Fibroblast of skin of abdomen (primary cell): ENCODE data around the gene ENDOU.

ENCODE experiments used
- DNase-seq: peaks from one replicate; pipeline ENCODE4 v3.0.0-alpha.2; 2013

The ENDOU gene

DNA sequence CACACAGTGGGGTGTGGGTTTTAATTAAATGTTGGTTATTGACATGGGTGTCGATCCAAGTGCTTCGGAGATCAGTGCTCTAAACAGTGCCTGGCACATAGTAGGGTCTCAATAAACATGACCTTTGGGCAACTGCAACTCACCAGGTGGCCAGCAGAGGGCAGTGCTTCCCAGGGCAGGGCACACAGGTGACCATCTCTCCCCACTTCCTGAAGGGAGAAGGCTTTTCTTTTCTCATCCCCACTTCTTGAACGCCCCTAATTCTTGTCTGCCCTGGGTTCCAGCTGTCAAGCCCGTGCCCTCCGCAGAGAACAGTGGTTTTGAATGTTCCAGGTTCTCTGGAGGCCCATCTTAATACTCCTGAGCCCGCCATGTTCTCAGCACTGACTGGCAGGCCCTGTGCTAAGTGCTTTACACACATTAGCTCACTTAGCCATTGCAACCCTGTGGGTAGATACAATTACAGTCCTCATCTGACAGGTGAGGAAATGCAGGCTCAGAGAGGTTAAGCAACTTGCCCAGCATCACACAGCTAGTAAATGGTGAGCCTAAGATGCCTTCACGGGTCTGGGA is 17.0 kb upstream of the ENDOU start:
- DNase-seq, result no peak

GRCh38 chr12:47741340-47741703 is 16.0 kb upstream of the ENDOU start:
- DNase-seq, result no peak

GRCh38 chr12:47740606-47741339 is 15.5 kb upstream of the ENDOU start:
- DNase-seq, result no peak

DNA sequence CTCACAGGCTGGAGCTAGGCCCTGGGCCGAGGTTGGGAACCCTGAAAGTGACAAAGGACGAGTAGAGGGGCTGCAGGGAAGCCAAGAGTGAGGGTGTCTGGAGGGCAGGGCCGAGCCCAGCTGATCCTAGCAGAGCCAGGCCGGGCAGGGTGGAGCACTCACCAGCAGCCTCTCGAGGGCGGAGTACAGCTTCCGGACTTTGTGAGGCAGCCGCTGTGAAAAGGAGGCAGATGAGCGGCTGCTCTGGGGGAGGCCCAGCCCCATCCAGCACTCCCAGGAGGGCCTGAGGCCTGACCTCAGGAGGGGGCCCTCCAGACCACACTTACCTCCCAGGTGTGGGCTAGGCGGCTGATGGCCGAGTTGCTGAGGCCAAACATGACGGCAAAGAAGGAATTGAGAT is 14.7 kb upstream of the ENDOU start:
- no peak for DNase-seq

DNA sequence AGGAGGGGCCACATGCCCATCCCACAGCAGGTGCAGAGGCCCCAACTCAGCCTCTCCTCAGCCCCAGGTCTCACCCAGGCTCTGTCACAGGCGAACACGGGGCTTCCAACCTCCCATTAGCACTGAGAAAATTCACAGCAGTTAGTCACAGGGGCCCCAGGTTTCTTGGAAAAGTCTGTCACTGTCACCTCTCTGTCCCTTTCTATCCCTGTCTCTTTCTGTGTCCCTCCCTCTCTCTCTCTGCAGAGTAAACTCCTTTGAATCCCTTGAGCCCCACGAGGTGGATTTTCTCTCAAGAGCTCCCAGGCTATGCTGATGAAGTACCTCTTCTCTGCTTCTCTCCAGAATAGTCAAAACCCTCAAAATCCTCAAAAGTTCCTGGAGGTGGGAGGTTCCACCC is 14.0 kb upstream of the ENDOU start:
- no peak for DNase-seq

- DNase-seq, result no peak
Measured at GRCh38 chr12:47737936-47738594, 12.8 kb upstream of the ENDOU start.

- DNase-seq, result peak; percentile 26
Measured at GRCh38 chr12:47736877-47737676, 11.8 kb upstream of the ENDOU start.

DNA sequence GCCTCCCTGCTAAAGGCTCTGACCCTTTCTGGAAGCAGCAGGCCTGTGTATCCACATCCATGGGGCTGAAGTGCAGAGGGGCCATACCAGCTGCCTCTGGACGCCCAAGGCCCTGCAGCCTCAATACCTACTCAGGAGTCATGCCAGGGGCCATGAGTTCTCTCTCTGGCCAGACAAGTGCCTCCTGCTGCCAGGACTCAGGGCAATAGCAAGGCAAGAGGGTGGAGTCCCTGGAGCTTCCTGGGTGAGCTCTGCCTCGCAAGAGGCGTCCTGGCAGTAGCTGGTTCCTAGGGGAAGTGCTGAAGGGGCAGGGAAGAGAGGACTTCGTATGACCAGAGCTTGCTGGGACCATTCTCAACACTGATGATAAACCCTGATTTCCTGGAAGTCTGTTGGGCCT is 10.9 kb upstream of the ENDOU start:
- no peak for DNase-seq

DNA sequence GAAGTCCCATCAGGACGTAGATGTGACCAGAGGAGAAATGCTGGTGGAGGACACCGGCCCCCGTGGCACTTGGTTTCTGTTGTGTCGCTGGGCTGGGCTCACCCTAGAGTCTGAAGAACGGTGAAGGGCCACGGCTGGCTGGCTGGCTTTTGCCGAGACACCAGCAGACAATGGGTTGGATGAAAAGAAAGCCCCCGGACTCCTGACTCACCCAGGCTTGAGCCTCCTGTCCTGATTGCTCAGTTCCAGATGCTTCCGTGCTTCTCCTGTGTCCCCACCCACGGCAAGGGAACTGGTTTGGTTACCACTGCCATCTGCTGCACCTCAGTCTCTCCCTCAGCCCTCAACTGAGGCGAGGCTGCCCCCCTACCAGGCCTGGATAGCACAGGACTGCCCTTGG is 10.4 kb upstream of the ENDOU start:
- DNase-seq, result no peak

- DNase-seq, result no peak
Measured at GRCh38 chr12:47734725-47735480, 9.6 kb upstream of the ENDOU start.

GRCh38 chr12:47733142-47733541 is 7.9 kb upstream of the ENDOU start:
- DNase-seq, result no peak

- DNase-seq, result no peak
Measured at GRCh38 chr12:47732504-47732903, 7.2 kb upstream of the ENDOU start.

DNA sequence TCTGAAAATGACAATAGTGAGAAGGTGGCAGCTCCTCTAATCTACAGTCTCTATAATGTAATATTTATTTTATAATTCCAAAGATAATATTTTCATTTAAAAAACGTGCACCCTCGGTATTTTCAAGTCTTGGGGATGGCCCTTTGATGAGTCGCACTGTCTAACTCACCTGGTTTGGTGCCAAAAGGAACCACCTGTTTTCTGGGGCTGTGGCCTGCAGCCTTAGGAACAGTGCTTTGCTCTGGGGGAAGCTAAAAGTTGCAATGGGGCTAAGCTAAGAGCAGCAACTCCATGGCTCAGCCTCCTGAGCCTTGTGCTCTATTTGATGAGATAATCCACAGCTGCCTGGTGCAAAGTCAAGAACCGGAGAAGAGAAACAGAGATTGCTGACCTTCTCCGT is 6.4 kb upstream of the ENDOU start:
- DNase-seq, result no peak

DNA sequence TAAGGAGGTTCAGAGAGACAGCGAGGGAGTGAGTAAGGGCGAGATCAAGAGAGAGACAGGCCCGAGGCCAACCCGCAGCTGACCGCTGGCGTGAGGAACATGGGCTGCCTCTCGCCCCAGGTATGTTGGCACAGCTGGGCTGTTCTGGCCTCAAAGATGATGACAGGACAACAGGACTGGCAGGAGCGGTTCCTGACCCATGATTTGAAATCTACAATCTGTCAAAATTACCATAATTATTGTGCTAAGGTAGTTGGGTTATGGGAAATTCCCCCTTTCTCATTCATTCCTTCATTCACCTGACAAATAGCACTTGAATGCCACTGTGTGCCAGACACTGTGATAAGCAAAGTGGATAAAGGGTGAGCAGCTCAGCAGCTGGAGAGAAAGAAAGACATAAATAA is 5.1 kb upstream of the ENDOU start:
- no peak for DNase-seq

- DNase-seq, result no peak
Measured at GRCh38 chr12:47729233-47729632, 3.9 kb upstream of the ENDOU start.

- peak; percentile 89 for DNase-seq
Measured at GRCh38 chr12:47725893-47726292, 603 bp upstream of the ENDOU start.

DNA sequence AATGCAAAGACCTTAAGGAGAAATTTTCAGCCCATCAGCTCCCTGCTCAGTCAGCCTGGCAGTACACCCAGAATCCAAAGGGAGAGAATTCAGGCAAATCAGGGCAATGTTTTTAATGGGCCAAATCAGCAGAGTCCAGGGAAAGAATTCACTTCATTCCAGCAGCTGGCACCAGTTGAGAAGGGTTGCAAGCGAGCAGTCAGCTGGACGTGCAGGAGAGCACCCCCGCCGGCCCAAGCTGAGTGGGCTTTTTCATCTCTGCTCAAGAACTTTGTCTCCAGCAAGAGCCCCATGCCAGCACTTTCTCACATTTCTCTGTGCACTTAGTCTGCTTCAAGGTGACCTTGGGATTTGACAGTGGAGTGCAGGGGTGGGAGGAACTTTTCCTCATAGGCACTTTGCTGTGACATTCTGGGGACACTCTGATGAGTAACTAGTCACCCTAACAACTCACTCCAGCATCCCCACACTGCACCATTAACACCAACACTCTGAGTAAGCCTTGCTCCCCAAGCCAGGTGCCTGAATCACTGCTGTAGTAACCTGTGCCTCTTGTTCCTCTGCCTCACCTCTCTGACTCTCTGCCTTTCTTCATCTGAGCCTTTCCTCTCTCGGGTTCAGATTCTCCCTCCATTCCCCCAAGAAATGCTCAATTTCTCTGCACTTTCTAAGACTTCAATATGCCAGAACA is 2.2 kb downstream of the ENDOU start:
- no peak for DNase-seq

GRCh38 chr12:47722136-47722834 is 3.0 kb downstream of the ENDOU start:
- no peak for DNase-seq

DNA sequence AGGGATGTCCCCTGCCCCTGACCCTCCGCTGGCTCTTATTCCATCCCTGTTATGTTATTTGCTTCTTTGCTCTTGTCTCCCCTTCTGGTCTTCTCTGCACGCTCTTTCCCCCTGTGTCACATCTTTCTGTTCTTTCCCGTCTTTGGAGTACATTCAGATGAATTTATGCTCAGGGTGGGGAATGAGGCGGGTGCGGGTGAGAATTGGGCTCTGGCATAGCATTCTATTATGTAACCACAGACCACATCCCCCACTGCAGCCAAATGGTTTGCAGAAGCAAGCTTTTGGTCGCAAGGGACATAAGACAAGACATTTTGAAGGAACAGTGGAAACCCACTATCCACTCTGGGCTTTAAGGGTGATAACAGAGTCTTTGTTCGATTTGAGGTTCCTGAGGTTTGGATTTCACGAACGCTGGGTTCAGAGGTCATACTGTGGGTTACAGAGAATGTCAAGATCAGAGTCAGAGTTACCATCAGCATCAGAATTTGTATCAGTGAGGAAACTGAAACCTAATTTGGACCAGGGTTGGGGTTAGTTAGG is 3.8 kb downstream of the ENDOU start:
- peak; percentile 39 for DNase-seq

DNA sequence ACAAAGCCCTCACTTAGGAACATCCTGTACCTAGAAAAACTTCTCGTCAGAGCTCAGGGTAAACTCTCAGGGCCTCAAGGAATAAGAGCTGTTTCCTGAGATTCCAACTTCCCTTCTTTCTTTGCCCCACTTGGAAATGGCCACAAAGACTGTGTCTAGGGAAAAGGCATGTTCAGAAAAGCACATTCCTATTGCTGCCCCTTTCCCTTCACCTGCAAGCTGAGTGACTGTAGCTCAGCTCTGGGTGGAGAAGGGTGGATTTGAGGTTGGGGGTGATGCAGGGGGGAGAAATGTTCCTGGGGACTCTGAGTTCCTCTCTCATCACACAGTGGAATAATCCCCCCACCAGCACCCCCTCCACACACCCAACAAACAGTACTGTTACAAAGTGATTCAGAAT is 6.8 kb downstream of the ENDOU start:
- no peak for DNase-seq
